ENCODE results near the gene CCL28.

The CCL28 gene

GRCh38 chr5:43370352-43370751 lies 41.8 kb downstream of the CCL28 start:
- DNase-seq (ENCODE audit: low read depth in 1 of 2, low spot score in 1 of 2), result no peak

GRCh38 chr5:43369651-43370050 lies 42.5 kb downstream of the CCL28 start:
- H3K27me3 ChIP-seq (ENCODE audit: insufficient read depth, poor library complexity, severe bottlenecking), result no peaks in the 10 kb centered on the region
- no peak for DNase-seq (ENCODE audit: low read depth in 1 of 2, low spot score in 1 of 2)
- TF ChIP-seq, protein P1, sequence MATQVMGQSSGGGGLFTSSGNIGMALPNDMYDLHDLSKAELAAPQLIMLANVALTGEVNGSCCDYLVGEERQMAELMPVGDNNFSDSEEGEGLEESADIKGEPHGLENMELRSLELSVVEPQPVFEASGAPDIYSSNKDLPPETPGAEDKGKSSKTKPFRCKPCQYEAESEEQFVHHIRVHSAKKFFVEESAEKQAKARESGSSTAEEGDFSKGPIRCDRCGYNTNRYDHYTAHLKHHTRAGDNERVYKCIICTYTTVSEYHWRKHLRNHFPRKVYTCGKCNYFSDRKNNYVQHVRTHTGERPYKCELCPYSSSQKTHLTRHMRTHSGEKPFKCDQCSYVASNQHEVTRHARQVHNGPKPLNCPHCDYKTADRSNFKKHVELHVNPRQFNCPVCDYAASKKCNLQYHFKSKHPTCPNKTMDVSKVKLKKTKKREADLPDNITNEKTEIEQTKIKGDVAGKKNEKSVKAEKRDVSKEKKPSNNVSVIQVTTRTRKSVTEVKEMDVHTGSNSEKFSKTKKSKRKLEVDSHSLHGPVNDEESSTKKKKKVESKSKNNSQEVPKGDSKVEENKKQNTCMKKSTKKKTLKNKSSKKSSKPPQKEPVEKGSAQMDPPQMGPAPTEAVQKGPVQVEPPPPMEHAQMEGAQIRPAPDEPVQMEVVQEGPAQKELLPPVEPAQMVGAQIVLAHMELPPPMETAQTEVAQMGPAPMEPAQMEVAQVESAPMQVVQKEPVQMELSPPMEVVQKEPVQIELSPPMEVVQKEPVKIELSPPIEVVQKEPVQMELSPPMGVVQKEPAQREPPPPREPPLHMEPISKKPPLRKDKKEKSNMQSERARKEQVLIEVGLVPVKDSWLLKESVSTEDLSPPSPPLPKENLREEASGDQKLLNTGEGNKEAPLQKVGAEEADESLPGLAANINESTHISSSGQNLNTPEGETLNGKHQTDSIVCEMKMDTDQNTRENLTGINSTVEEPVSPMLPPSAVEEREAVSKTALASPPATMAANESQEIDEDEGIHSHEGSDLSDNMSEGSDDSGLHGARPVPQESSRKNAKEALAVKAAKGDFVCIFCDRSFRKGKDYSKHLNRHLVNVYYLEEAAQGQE (IDR thresholded peaks at IDR 0.05; ENCODE audit: insufficient replicate concordance, low read depth), result no peak
- TF ChIP-seq SPI1 (IDR thresholded peaks at IDR 0.05; ENCODE audit: borderline replicate concordance, low read depth) (no peak), POLR2AphosphoS5 (IDR thresholded peaks at IDR 0.05; ENCODE audit: low read depth) (no peak), GABPA (IDR thresholded peaks at IDR 0.05; ENCODE audit: low read depth) (no peak)
- TF ChIP-seq, protein P2, sequence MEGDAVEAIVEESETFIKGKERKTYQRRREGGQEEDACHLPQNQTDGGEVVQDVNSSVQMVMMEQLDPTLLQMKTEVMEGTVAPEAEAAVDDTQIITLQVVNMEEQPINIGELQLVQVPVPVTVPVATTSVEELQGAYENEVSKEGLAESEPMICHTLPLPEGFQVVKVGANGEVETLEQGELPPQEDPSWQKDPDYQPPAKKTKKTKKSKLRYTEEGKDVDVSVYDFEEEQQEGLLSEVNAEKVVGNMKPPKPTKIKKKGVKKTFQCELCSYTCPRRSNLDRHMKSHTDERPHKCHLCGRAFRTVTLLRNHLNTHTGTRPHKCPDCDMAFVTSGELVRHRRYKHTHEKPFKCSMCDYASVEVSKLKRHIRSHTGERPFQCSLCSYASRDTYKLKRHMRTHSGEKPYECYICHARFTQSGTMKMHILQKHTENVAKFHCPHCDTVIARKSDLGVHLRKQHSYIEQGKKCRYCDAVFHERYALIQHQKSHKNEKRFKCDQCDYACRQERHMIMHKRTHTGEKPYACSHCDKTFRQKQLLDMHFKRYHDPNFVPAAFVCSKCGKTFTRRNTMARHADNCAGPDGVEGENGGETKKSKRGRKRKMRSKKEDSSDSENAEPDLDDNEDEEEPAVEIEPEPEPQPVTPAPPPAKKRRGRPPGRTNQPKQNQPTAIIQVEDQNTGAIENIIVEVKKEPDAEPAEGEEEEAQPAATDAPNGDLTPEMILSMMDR (IDR thresholded peaks at IDR 0.05; ENCODE audit: insufficient read depth, low read length), result no peak
- H3K4me3 ChIP-seq (replicated peaks; ENCODE audit: insufficient read depth, low read length), result no peak overlapping the region
- H3K27ac ChIP-seq (replicated peaks), result no peak overlapping the region

More at GRCh38 chr5:43370352-43370751, 41.8 kb downstream of the CCL28 start:
- Histone ChIP-seq H3K4me3 (replicated peaks; ENCODE audit: insufficient read depth, low read length) (no peak overlapping the region), H3K27ac (replicated peaks) (no peak overlapping the region), H3K27me3 (ENCODE audit: insufficient read depth, poor library complexity, severe bottlenecking) (no peaks in the 10 kb centered on the region)
- TF ChIP-seq, protein P1 (IDR thresholded peaks at IDR 0.05; ENCODE audit: insufficient replicate concordance, low read depth), result no peak
- no peak for TF ChIP-seq SPI1 (IDR thresholded peaks at IDR 0.05; ENCODE audit: borderline replicate concordance, low read depth)
- TF ChIP-seq POLR2AphosphoS5 (IDR thresholded peaks at IDR 0.05; ENCODE audit: low read depth), result no peak
- no peak for TF ChIP-seq GABPA (IDR thresholded peaks at IDR 0.05; ENCODE audit: low read depth)
- TF ChIP-seq, protein P2 (IDR thresholded peaks at IDR 0.05; ENCODE audit: insufficient read depth, low read length), result no peak

GRCh38 chr5:43367909-43368669 lies 44.1 kb downstream of the CCL28 start:
- DNase-seq (ENCODE audit: low read depth in 1 of 2, low spot score in 1 of 2), result no peak
- Histone ChIP-seq H3K4me3 (replicated peaks; ENCODE audit: insufficient read depth, low read length) (no peak overlapping the region), H3K27me3 (ENCODE audit: insufficient read depth, poor library complexity, severe bottlenecking) (no peaks in the 10 kb centered on the region), H3K27ac (replicated peaks) (no peak overlapping the region)
- TF ChIP-seq SPI1 (IDR thresholded peaks at IDR 0.05; ENCODE audit: borderline replicate concordance, low read depth), result no peak
- TF ChIP-seq, protein P2 (IDR thresholded peaks at IDR 0.05; ENCODE audit: insufficient read depth, low read length), result no peak
- no peak for TF ChIP-seq GABPA (IDR thresholded peaks at IDR 0.05; ENCODE audit: low read depth)
